Tibial artery (tissue), 4 donors: ENCODE data around the gene CEACAM7.

Source experiments
- DNase-seq, 2 donors: peaks; one replicate each; pipeline ENCODE4 v3.0.0-alpha.2; 2019
- H3K27ac ChIP-seq, 2 donors: fragments of 200-600 bp; sonication (generic) in 1 of 2; 1 replicate in 1 of 2; 2 replicates in 1 of 2; pipeline ENCODE4 v1.5.1; 2018 to 2019; ENCODE audit warnings: mild to moderate bottlenecking in 1 of 2
- H3K27me3 ChIP-seq, 2 donors: fragments of 200-600 bp; sonication (generic) in 1 of 2; one replicate each; pipeline versions ENCODE4 v1.5.1 to v1.6.0; 2016 to 2019
- H3K36me3 ChIP-seq, 3 donors: fragments of 200-600 bp; sonication (generic) in 2 of 3; one replicate each; pipeline ENCODE4 v1.5.1; 2016 to 2019; ENCODE audit warnings: mild to moderate bottlenecking in 2 of 3
- H3K4me1 ChIP-seq, 4 donors: fragments of 200-600 bp; sonication (generic) in 2 of 4; 1 replicate in 3 of 4; 2 replicates in 1 of 4; pipeline ENCODE4 v1.5.1; 2016 to 2019
- H3K4me3 ChIP-seq, 2 donors: fragments of 200-600 bp; sonication (generic) in 1 of 2; 1 replicate in 1 of 2; 2 replicates in 1 of 2; pipeline ENCODE4 v1.5.1; 2018 to 2019; ENCODE audit warnings: mild to moderate bottlenecking in 2 of 2
- H3K9me3 ChIP-seq, 3 donors: fragments of 200-600 bp; sonication (generic) in 1 of 3; one replicate each; pipeline ENCODE4 v1.5.1; 2016 to 2019
- CTCF ChIP-seq, 2 experiments: fragments of 200-600 bp in 1 of 2; fragments of 450-650 bp in 1 of 2; IDR thresholded peaks; one replicate each; pipeline ENCODE4 v1.5.1; 2017 to 2019; ENCODE audit warnings: antibody characterized with exemption in 2 of 2, mild to moderate bottlenecking in 1 of 2, moderate library complexity in 1 of 2
- intact Hi-C: fragments of 100-400 bp; cut with DNase I; formaldehyde crosslinking; loops from one replicate; pipeline ENCODE4 v1.15.0; 2023; ENCODE audit warnings: low total_unique reads

Gene CEACAM7

GRCh38 chr19:41638641-41639081, 49.4 kb downstream of the CEACAM7 start:
- Histone ChIP-seq H3K4me3 (no peak overlapping the region), H3K4me1 (no peaks in the 10 kb centered on the region), H3K27ac (no peak overlapping the region), H3K36me3 (no peaks in the 10 kb centered on the region), H3K27me3 (peaks cover 0 to 8% of the 10 kb centered on the region in 2 donors), H3K9me3 (no peaks in the 10 kb centered on the region)
- no peak for DNase-seq
- intact Hi-C loops, result no loop called here
- TF ChIP-seq CTCF (IDR thresholded peaks at IDR 0.05), result no peak

- Histone ChIP-seq H3K4me1 (no peaks in the 10 kb centered on the region), H3K4me3 (no peak overlapping the region), H3K27ac (no peak overlapping the region), H3K36me3 (no peaks in the 10 kb centered on the region), H3K9me3 (no peaks in the 10 kb centered on the region), H3K27me3 (peaks cover 0 to 8% of the 10 kb centered on the region in 2 donors)
- DNase-seq, result no peak
- TF ChIP-seq CTCF (IDR thresholded peaks at IDR 0.05), result no peak
- intact Hi-C loops, result no loop called here
Observed at GRCh38 chr19:41637484-41637883, 50.6 kb downstream of the CEACAM7 start.

- intact Hi-C loops, result no loop called here
Observed at GRCh38 chr19:41627966-41628675, 59.9 kb downstream of the CEACAM7 start.

GRCh38 chr19:41626877-41627276, 61.2 kb downstream of the CEACAM7 start, which contains the start of gene CEACAM4:
Gene CEACAM4, minus strand, starts transcription at chr19:41627074. Its CDS starts 111 bp downstream, at chr19:41626963.
- no peaks in the 10 kb centered on the region for H3K4me1 ChIP-seq
- H3K27ac ChIP-seq, result no peak within 1 kb of the TSS
- DNase-seq, result peak in 1 of 2 donors; percentile 48
- peaks cover 0 to 8% (median 0%) of the 10 kb centered on the region in 3 donors for H3K9me3 ChIP-seq
- TF ChIP-seq CTCF (IDR thresholded peaks at IDR 0.05), result no peak
- H3K27me3 ChIP-seq, result peaks cover 0 to 5% of the 10 kb centered on the region in 2 donors
- intact Hi-C loops, result no loop called here
- no peaks in the 10 kb centered on the region for H3K36me3 ChIP-seq
- H3K4me3 ChIP-seq, result peak within 1 kb of the TSS; percentile 18 to 26

More at GRCh38 chr19:41627966-41628675, 59.9 kb downstream of the CEACAM7 start:
- peaks cover 0 to 8% (median 0%) of the 10 kb centered on the region in 3 donors for H3K9me3 ChIP-seq
- no peaks in the 10 kb centered on the region for H3K4me1 ChIP-seq
- H3K4me3 ChIP-seq, result no peak overlapping the region
- DNase-seq, result no peak
- H3K36me3 ChIP-seq, result no peaks in the 10 kb centered on the region
- H3K27ac ChIP-seq, result no peak overlapping the region
- H3K27me3 ChIP-seq, result peaks cover 0 to 5% of the 10 kb centered on the region in 2 donors
- TF ChIP-seq CTCF (IDR thresholded peaks at IDR 0.05), result no peak

- peaks cover 0 to 8% (median 0%) of the 10 kb centered on the region in 3 donors for H3K9me3 ChIP-seq
- no peak for TF ChIP-seq CTCF (IDR thresholded peaks at IDR 0.05)
- H3K4me3 ChIP-seq, result peak overlapping the region; percentile 18 to 26
- intact Hi-C loops, result no loop called here
- no peaks in the 10 kb centered on the region for H3K4me1 ChIP-seq
- peaks cover 0 to 5% of the 10 kb centered on the region in 2 donors for H3K27me3 ChIP-seq
- no peaks in the 10 kb centered on the region for H3K36me3 ChIP-seq
- DNase-seq, result no peak
- H3K27ac ChIP-seq, result no peak overlapping the region
Observed at GRCh38 chr19:41626278-41626677, 61.8 kb downstream of the CEACAM7 start.
